Loucy (cell line): Measurements from ENCODE around the gene TSSK1B.

Source experiments
- H2AFZ ChIP-seq: fragments of 200-600 bp; sonication (generic); 2 replicates; pipeline ENCODE4 v1.6.0; 2016; ENCODE audit warnings: antibody characterized with exemption, mild to moderate bottlenecking, low read length, moderate library complexity
- H3F3A ChIP-seq: fragments of 200-600 bp; 2 replicates; pipeline ENCODE4 v1.6.0; 2016; ENCODE audit warnings: antibody characterized with exemption, low read depth, mild to moderate bottlenecking
- H3K27me3 ChIP-seq: fragments of 200-600 bp; sonication (generic); 2 replicates; pipeline ENCODE4 v1.6.1; 2014; ENCODE audit warnings: low read length, mild to moderate bottlenecking; ENCODE audit not compliant: insufficient read depth, poor library complexity, severe bottlenecking
- H3K36me3 ChIP-seq: fragments of 200-600 bp; sonication (generic); 2 replicates; pipeline ENCODE4 v1.6.1; 2016; ENCODE audit warnings: low read length; ENCODE audit not compliant: insufficient read depth
- H3K4me1 ChIP-seq: fragments of 200-600 bp; sonication (generic); 2 replicates; pipeline ENCODE4 v1.5.1; 2014; ENCODE audit warnings: low read length, mild to moderate bottlenecking; ENCODE audit not compliant: insufficient read depth, poor library complexity, severe bottlenecking
- H3K4me2 ChIP-seq: fragments of 200-600 bp; sonication (generic); 2 replicates; pipeline ENCODE4 v1.6.0; 2014; ENCODE audit warnings: antibody characterized with exemption, low read length, low read depth, mild to moderate bottlenecking; ENCODE audit not compliant: poor library complexity, severe bottlenecking
- H3K4me3 ChIP-seq: fragments of 200-600 bp; sonication (generic); 2 replicates; pipeline ENCODE4 v1.5.1; 2014; ENCODE audit warnings: low read length, mild to moderate bottlenecking, mixed read lengths; ENCODE audit not compliant: poor library complexity, severe bottlenecking
- H3K79me2 ChIP-seq: fragments of 200-600 bp; sonication (generic); 2 replicates; pipeline ENCODE4 v1.6.1; 2014; ENCODE audit warnings: low read length; ENCODE audit not compliant: insufficient read depth
- H3K9ac ChIP-seq: fragments of 200-600 bp; sonication (generic); 2 replicates; pipeline ENCODE4 v1.6.0; 2014; ENCODE audit warnings: mild to moderate bottlenecking, low read depth, low read length, moderate library complexity; ENCODE audit not compliant: poor library complexity, severe bottlenecking
- H3K9me2 ChIP-seq: fragments of 200-600 bp; sonication (generic); replicated peaks from 2 replicates; pipeline ENCODE4 v1.6.1; 2016; ENCODE audit warnings: low read depth, low read length, mixed read lengths
- H3K9me3 ChIP-seq: fragments of 200-600 bp; sonication (generic); 2 replicates; pipeline ENCODE4 v1.6.1; 2014; ENCODE audit warnings: mild to moderate bottlenecking, antibody characterized with exemption, low read length, low read depth; ENCODE audit not compliant: insufficient read depth
- H4K20me1 ChIP-seq: fragments of 200-600 bp; sonication (generic); 2 replicates; pipeline ENCODE4 v1.6.0; 2014; ENCODE audit warnings: antibody characterized with exemption, low read length, mild to moderate bottlenecking; ENCODE audit not compliant: insufficient read depth, poor library complexity, severe bottlenecking
- EZH2phosphoT487 ChIP-seq: fragments of 200-600 bp; IDR thresholded peaks from 2 replicates; pipeline ENCODE4 v1.6.1; 2018; ENCODE audit warnings: antibody characterized with exemption, mild to moderate bottlenecking, moderate library complexity, borderline replicate concordance
- TF ChIP-seq, protein P1 (sequence below): fragments of 200-600 bp; sonication (generic); conservative IDR thresholded peaks from 2 replicates; pipeline ENCODE4 v1.5.1; 2014; ENCODE audit warnings: mild to moderate bottlenecking, antibody characterized with exemption, low read length

TSSK1B gene, protein sequence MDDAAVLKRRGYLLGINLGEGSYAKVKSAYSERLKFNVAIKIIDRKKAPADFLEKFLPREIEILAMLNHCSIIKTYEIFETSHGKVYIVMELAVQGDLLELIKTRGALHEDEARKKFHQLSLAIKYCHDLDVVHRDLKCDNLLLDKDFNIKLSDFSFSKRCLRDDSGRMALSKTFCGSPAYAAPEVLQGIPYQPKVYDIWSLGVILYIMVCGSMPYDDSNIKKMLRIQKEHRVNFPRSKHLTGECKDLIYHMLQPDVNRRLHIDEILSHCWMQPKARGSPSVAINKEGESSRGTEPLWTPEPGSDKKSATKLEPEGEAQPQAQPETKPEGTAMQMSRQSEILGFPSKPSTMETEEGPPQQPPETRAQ

DNA sequence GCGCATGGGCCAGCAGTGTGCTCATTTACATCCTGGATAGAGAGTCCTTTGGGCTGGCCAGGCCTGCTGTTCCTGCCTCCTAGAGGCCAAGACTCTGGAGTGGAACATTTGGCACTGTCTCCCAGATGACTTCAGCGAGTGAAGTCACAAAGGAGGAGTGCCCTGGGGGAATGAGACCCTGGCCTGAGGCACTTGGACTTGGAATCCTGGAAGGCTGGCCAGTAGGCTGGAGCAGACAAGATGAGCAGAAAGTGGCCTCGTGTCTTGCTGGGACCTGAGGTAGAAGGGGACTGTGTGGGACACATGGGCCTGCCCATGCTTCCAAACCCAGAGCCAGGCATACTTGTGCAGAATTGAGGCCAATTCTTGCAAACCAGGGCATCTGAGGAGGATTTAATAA is at the start of gene TSSK1B:
TSS of gene TSSK1B (minus strand) at position 101 of the 400 bp plus-strand sequence. CDS start 150 bp downstream, outside the sequence.
- no peaks in the 10 kb centered on the region for H4K20me1 ChIP-seq
- H3K4me2 ChIP-seq, result no peak within 1 kb of the TSS
- no peaks in the 10 kb centered on the region for H3K27me3 ChIP-seq
- H2AFZ ChIP-seq, result no peak within 1 kb of the TSS
- H3K9me2 ChIP-seq, result no peaks in the 10 kb centered on the region
- no peaks in the 10 kb centered on the region for H3K9me3 ChIP-seq
- H3K4me3 ChIP-seq, result no peak within 1 kb of the TSS
- H3F3A ChIP-seq, result no peaks in the 10 kb centered on the region
- H3K36me3 ChIP-seq, result no peaks in the 10 kb centered on the region
- no peaks in the 10 kb centered on the region for H3K79me2 ChIP-seq
- no peaks in the 10 kb centered on the region for H3K4me1 ChIP-seq
- H3K9ac ChIP-seq, result no peak within 1 kb of the TSS
- no peak for TF ChIP-seq EZH2phosphoT487
- TF ChIP-seq, protein P1, sequence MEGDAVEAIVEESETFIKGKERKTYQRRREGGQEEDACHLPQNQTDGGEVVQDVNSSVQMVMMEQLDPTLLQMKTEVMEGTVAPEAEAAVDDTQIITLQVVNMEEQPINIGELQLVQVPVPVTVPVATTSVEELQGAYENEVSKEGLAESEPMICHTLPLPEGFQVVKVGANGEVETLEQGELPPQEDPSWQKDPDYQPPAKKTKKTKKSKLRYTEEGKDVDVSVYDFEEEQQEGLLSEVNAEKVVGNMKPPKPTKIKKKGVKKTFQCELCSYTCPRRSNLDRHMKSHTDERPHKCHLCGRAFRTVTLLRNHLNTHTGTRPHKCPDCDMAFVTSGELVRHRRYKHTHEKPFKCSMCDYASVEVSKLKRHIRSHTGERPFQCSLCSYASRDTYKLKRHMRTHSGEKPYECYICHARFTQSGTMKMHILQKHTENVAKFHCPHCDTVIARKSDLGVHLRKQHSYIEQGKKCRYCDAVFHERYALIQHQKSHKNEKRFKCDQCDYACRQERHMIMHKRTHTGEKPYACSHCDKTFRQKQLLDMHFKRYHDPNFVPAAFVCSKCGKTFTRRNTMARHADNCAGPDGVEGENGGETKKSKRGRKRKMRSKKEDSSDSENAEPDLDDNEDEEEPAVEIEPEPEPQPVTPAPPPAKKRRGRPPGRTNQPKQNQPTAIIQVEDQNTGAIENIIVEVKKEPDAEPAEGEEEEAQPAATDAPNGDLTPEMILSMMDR, result no peak

DNA sequence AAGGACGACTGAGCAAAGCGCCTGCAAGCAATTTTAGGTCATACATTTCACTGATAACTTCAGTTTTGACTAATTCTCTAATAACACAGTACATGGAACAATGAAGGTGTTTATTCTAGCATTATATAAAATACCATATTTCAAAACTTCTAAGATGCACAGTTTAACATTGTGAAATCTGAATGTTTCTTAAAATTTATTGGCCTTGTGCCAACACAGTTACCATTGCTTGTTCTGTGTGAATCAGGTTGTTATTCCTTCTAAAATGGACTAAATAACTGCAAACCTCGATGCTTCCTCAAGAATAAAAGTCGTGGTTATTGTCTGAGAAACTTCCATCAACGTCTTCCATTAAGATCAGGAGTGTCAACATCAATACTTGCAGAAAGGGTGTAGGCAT is 45.5 kb upstream of the TSSK1B start:
- Histone ChIP-seq H3K4me3 (no peak overlapping the region), H3K27me3 (peaks cover 44% of the 10 kb centered on the region), H3K36me3 (no peaks in the 10 kb centered on the region), H3K9me2 (no peaks in the 10 kb centered on the region), H3K9me3 (no peaks in the 10 kb centered on the region), H4K20me1 (no peaks in the 10 kb centered on the region), H3K9ac (no peak overlapping the region), H3K4me2 (no peak overlapping the region), H3K4me1 (no peaks in the 10 kb centered on the region), H3F3A (no peaks in the 10 kb centered on the region), H2AFZ (no peak overlapping the region), H3K79me2 (no peaks in the 10 kb centered on the region)
- TF ChIP-seq EZH2phosphoT487, result no peak
- TF ChIP-seq, protein P1, result no peak

DNA sequence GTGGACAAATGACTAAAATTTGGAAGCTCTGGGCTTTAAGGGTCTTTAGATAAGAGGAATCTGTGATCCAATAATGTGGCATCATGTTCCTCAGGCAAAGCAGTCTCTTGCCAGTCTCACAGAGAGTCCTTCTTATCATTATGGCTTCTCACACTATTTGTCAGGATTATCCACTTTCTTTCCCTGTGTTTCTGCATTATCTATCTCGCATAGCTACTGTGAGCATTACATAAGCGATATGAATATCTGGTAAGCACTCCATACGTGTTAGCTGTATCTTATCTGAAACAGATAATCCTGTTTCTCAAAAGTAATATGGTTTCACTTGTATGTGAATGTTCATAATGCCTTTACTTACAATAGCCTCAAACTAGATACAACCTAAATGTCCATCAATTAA is 43.9 kb upstream of the TSSK1B start:
- TF ChIP-seq, protein P1, result no peak
- TF ChIP-seq EZH2phosphoT487, result no peak
- Histone ChIP-seq H3K4me2 (no peak overlapping the region), H3K9ac (no peak overlapping the region)

More for the DNA sequence above, 43.9 kb upstream of the TSSK1B start:
- no peak overlapping the region for H2AFZ ChIP-seq
- no peaks in the 10 kb centered on the region for H4K20me1 ChIP-seq
- no peaks in the 10 kb centered on the region for H3K9me3 ChIP-seq
- no peak overlapping the region for H3K4me3 ChIP-seq
- H3K4me1 ChIP-seq, result no peaks in the 10 kb centered on the region
- no peaks in the 10 kb centered on the region for H3K79me2 ChIP-seq
- peaks cover 31% of the 10 kb centered on the region for H3K27me3 ChIP-seq
- no peaks in the 10 kb centered on the region for H3K36me3 ChIP-seq
- H3K9me2 ChIP-seq, result no peaks in the 10 kb centered on the region
- H3F3A ChIP-seq, result no peaks in the 10 kb centered on the region
